Suppressor macrophage treated with lipopolysaccharide for 1 hour (primary cell): Measurements from ENCODE around the gene ITGBL1.

Experiments used
- DNase-seq, 3 donors: peaks; one replicate each; pipeline ENCODE4 v3.0.0-alpha.2; 2020 to 2022

ITGBL1 gene

DNA sequence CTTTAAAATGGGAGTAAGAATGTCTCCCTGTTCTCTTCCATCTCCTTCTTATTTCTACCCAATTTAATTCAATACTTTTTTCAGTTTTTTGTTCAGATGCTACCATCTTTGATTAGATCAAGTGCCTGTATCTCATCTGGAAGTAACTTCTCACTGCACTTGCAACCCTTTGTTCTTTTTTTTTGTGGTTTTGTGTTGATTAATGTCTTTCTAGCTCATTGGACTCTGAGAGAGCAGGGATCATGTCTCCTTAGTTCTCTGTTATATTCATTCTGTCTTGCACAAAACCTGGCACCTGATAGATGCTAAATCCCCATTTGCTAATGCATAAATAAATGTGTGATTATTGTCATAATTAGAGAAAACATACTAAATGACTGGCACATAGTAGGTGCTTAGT lies 834 bp upstream of the ITGBL1 start:
- DNase-seq = no peak

GRCh38 chr13:101453784-101454201 lies 1.3 kb downstream of the ITGBL1 start:
- DNase-seq = no peak

DNA sequence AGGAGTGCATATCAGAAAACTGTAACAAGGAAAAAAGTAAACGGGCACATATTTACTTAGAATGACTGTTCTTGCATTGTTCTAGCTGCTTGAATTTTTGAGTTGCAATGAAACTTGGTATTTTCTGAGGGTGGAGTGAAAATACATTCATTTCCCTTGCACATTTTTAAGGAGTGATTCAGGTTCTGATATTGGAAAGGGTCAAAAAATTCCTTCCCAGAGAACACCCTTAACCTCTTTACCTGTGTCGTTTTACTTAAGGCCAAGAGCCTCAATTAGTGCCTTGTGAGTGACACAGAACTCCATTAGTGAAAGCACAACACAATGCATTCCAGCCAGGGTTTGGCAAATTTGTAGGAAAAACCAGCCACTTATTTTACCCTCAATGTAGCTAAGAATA lies 2.3 kb downstream of the ITGBL1 start:
- DNase-seq = no peak

DNA sequence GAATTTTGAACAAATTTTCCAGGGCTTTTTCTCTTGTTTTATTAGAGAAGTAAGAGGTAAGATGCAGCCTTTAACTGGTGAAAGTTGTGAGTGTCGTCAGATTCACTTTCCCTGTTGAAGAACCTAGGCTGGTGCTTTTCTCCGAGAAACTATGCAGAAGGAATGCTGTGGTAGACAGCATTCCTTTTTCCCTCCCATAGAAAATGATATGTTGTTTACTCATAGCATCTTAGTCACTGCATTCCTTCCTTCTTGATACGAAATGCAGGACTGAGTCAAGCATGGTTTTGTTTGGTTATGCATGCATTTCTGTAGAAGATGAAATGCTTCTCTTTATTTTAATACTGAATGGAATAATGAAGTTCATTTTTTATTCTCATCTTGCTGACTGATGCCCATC lies 3.4 kb downstream of the ITGBL1 start:
- no peak for DNase-seq

DNA sequence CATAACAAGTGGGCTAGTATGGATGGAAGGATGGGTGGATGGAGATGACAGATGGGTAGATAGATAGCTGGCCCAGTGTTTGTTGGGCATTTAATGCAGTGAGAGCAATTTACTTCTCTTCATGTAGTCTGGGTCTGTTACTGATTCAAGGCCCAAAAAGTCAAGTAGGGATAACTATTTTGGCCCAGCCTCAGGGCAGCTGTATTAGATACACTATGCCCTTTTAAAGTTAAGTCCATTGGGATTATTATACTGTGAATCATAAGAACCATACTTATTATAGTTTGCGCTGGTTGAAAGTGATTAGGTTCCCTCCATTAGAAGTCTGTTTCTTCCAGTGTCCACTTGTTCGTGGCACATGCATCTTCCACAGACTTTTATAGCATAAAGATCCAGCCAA lies 4.7 kb downstream of the ITGBL1 start:
- no peak for DNase-seq

GRCh38 chr13:101465877-101466276 lies 13.4 kb downstream of the ITGBL1 start:
- DNase-seq = no peak

GRCh38 chr13:101467415-101467814 lies 14.9 kb downstream of the ITGBL1 start:
- no peak for DNase-seq

GRCh38 chr13:101473458-101473857 lies 21.0 kb downstream of the ITGBL1 start:
- DNase-seq = no peak

DNA sequence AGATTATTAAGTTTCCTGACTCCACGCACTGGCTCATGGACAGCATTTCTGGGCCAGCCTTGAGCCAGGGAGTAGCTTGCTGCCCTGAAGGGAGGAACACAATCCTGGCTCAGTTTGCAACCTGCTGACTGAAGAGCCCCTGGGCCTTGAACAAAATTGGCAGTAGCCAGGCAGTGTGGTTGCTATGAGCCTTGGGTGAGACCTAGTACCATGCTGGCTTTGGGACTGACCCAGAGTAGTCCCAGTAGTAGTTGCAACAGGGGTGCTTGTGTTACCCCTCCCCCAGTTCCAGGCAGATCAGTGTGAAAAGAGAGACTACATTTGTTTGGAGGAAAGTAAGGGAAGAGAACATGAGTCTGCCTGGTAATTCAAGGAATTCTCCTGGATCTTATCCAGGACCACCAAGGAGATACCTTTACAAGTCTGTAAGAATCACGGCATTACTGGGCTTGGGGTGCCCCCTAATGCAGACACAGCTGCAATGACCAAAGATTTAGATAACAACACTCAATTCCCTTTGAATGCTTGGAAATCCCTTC lies 22.0 kb downstream of the ITGBL1 start:
- no peak for DNase-seq

- DNase-seq = no peak
Observed at GRCh38 chr13:101475536-101475935, 23.1 kb downstream of the ITGBL1 start.

GRCh38 chr13:101481421-101481820 lies 28.9 kb downstream of the ITGBL1 start:
- DNase-seq = no peak

GRCh38 chr13:101486708-101487437 lies 34.4 kb downstream of the ITGBL1 start:
- no peak for DNase-seq

DNA sequence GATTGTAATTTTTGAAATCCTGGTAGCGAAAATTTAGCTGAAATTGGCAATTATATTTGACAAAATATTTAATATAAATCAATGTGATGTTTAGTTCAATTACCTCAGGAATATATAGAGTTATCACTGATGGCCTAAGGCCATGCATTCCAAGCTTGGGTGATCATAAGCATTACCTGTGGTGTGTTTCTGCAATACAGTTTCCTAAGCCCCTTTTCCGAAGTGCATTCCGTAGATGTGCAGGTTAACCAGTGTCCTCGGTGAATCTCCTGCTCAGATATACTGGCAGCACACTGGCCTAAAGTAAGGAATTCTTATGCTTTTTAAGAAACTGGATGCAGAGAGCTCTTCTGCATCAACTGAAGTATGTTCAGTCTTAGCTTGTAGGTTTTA lies 35.0 kb downstream of the ITGBL1 start:
- DNase-seq = no peak

- no peak for DNase-seq
Observed at GRCh38 chr13:101488734-101489133, 36.3 kb downstream of the ITGBL1 start.

DNA sequence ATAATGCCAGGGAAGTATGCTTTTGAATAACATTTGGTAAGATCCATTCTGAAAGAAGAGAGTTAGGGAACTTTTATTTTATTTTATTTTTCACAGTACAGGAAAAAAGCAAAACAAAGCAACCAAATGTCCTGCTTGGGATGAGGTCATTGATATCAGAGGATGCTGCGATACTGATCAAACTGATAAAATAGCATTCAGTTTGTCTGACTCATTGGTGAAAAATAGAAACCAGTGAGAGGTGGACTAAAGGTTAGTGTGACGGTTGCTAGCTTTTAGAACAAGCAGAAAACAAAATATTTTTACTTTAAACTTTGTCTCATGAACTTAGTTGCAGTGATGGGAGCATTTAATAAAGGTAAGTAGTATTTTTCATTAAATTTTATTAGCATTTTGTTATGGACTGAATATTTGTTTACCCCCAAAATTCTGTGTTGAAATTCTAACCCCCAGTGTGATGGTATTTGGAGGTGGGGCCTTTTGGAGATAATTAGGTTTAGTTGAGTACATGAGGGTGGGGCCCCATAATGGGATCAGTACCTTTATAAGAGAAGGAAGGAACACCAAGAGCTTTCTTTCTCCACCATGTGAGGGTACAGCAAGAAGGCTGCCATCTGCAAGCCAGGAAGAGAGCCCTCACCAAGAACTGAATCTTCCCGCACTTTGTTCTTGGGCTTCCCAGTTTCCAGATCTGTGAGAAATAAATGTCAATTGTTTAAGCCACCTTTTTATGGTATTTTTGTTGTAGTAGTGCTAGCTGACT lies 37.3 kb downstream of the ITGBL1 start:
- no peak for DNase-seq

GRCh38 chr13:101490406-101491015 lies 38.0 kb downstream of the ITGBL1 start:
- DNase-seq = no peak

GRCh38 chr13:101492251-101492910 lies 39.9 kb downstream of the ITGBL1 start:
- DNase-seq = no peak

- DNase-seq = no peak
Observed at GRCh38 chr13:101493541-101493940, 41.1 kb downstream of the ITGBL1 start.

DNA sequence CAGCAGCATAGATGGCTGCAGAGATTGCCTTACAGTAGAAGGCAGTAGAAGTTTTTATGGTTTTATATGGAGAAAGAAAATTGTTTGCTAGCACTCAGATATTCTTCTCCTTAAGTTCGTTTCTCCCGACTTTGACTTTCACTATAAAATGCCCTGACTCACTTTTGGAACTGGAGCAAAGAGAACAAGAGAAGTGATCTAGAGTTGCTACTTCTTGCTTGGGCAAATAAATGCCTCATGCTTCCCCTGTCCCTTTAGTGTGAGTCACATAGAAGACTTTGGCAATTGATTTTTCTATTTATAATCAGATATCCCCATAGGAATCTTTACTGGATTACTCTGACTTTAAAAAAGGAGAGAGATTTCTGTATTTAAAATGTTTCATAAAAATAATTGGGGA lies 46.9 kb downstream of the ITGBL1 start:
- no peak for DNase-seq

- no peak for DNase-seq
Observed at GRCh38 chr13:101502618-101503017, 50.1 kb downstream of the ITGBL1 start.

DNA sequence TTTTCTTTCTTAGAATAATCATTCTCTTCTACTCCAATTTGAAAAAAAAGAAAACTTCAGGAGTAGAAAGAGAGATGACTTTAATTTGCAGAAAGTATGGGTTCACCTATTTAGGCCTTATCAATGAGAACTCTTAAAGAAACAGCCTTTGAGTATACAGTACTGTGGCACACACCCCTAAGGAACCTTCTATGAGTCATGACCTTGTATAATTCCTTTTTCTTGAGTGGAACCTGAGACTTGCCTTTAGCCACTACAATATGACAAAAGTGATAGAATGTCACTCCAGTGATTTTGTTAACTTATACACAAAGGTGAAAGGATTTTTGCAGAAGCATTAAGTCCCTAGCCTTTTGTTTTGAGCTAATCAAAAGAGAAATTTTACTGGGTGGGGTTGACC lies 58.7 kb downstream of the ITGBL1 start:
- DNase-seq = no peak

DNA sequence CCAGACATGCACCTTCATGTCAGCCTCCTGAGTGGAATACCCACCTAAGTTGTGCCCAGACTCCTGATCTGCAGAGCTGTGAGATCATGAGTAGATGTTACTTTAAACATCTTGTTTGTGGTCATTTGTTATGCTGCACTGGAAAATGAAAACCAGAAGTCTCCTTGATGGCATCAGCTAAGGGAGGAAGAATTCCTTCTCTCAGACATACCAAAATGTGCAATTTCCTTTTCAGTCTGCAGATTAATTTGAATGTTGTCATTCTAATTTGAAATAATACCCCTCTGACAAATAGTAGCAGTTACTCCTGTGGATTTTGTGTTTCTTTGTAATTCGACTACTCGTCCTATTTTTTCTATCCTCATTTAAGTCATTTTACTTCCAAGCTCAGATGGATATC lies 59.3 kb downstream of the ITGBL1 start:
- DNase-seq = no peak

DNA sequence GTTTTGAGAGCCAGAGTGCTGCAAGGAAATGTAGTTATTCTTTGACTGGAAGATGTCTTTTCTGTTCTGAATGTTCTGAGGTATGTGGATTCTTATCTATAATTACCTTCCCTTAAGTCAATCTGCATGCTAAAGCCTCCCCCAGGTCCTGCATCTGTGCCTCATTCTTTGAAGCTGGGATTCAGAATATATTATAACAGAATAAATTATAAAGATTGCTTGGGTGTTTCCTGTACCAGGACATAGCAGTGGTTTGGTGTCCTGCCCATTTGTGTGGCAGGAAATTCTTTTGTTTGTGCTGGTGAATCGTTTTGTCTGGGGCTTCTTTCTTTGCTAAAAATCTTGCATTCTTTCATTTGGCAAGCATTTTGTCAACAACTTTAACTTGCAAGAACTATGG lies 60.2 kb downstream of the ITGBL1 start:
- DNase-seq = no peak
